KMS-11 (cell line): Measurements from ENCODE around the gene DMTF1.

Experiments
- H2AFZ ChIP-seq: fragments of 200-600 bp; sonication (generic); 2 replicates; pipeline ENCODE4 v1.6.1; 2016; ENCODE audit warnings: antibody characterized with exemption, mixed run types, low read depth
- H3K27ac ChIP-seq: fragments of 200-600 bp; sonication (generic); 2 replicates; pipeline ENCODE4 v1.6.1; 2016; ENCODE audit warnings: mild to moderate bottlenecking, mixed run types
- H3K27me3 ChIP-seq: fragments of 200-600 bp; sonication (generic); 2 replicates; pipeline ENCODE4 v1.6.1; 2017; ENCODE audit warnings: mild to moderate bottlenecking, low read depth, mixed run types, moderate library complexity; ENCODE audit not compliant: insufficient read depth
- H3K36me3 ChIP-seq: fragments of 200-600 bp; sonication (generic); 2 replicates; pipeline ENCODE4 v1.6.1; 2017; ENCODE audit warnings: mild to moderate bottlenecking, mixed run types; ENCODE audit not compliant: insufficient read depth
- H3K4me1 ChIP-seq: fragments of 200-600 bp; sonication (generic); 2 replicates; pipeline ENCODE4 v1.6.1; 2016; ENCODE audit warnings: mild to moderate bottlenecking, low read depth, mixed run types; ENCODE audit not compliant: poor library complexity, severe bottlenecking
- H3K4me2 ChIP-seq: fragments of 200-600 bp; sonication (generic); 2 replicates; pipeline ENCODE4 v1.7.0; 2016; ENCODE audit warnings: mild to moderate bottlenecking, mixed run types
- H3K4me3 ChIP-seq: fragments of 200-600 bp; sonication (generic); IDR thresholded peaks from 2 replicates; pipeline ENCODE4 v1.6.1; 2017; ENCODE audit warnings: low read depth, low read length, mixed read lengths; ENCODE audit not compliant: insufficient read depth
- H3K79me2 ChIP-seq: fragments of 200-600 bp; sonication (generic); 2 replicates; pipeline ENCODE4 v1.6.1; 2016; ENCODE audit warnings: low read depth, mixed run types; ENCODE audit not compliant: insufficient read depth
- H3K9ac ChIP-seq: fragments of 200-600 bp; sonication (generic); 2 replicates; pipeline ENCODE4 v1.6.1; 2016; ENCODE audit warnings: mild to moderate bottlenecking, mixed run types
- H4K20me1 ChIP-seq: fragments of 200-600 bp; sonication (generic); 2 replicates; pipeline ENCODE4 v1.6.1; 2016; ENCODE audit warnings: mild to moderate bottlenecking, mixed run types; ENCODE audit not compliant: insufficient read depth
- TF ChIP-seq, protein P1 (sequence below): fragments of 200-600 bp; sonication (generic); conservative IDR thresholded peaks from 2 replicates; pipeline ENCODE4 v1.6.1; 2017; ENCODE audit warnings: low read depth, mild to moderate bottlenecking, antibody characterized with exemption, low read length, moderate library complexity, mixed read lengths

DMTF1 gene

DNA sequence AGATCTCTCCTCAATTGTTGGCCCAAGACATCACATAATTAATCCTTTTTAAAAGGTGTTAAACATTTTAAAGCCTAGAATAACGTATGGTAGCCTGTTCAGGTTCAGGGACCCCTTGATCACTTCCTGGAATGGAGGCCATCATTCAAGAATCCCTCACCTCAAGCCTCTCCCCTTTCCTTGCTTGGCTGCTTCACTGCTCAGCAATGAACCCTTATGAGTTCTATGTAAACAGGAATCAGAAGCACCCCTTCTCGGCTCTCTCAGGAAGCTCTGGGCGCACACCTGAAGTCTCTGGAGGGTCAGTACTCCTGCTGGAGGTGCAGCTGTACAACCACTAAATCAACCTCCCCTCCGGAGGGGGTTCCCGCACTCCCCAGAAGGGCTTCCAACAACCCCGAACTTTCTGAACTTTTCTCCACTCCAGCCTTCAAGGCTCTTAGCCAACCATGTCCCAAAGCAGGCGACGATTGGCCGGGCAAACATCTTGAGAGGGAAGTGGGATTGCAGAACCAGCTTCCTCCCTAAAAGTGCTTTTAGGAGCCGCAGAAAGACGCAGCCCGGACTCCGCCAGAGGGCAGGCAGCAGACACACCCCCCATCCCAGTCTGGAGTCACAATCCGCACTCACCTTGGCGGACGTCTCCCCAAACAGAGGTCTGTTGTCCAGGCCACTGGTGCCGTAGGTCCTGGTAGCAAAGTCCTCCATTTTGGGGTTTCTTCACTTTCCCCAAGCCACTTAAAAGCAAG, 66.7 kb downstream of the DMTF1 start:
- Histone ChIP-seq H2AFZ (peak overlapping the region; percentile 100), H3K4me1 (peaks cover 23% of the 10 kb centered on the region), H3K36me3 (no peaks in the 10 kb centered on the region), H3K27ac (peak overlapping the region; percentile 72), H4K20me1 (no peaks in the 10 kb centered on the region), H3K4me2 (peak overlapping the region; percentile 87), H3K9ac (peak overlapping the region; percentile 89), H3K79me2 (peaks cover 34% of the 10 kb centered on the region; the same call in 1 of the 2 replicates), H3K27me3 (no peaks in the 10 kb centered on the region), H3K4me3 (no peak overlapping the region)
- TF ChIP-seq, protein P1, sequence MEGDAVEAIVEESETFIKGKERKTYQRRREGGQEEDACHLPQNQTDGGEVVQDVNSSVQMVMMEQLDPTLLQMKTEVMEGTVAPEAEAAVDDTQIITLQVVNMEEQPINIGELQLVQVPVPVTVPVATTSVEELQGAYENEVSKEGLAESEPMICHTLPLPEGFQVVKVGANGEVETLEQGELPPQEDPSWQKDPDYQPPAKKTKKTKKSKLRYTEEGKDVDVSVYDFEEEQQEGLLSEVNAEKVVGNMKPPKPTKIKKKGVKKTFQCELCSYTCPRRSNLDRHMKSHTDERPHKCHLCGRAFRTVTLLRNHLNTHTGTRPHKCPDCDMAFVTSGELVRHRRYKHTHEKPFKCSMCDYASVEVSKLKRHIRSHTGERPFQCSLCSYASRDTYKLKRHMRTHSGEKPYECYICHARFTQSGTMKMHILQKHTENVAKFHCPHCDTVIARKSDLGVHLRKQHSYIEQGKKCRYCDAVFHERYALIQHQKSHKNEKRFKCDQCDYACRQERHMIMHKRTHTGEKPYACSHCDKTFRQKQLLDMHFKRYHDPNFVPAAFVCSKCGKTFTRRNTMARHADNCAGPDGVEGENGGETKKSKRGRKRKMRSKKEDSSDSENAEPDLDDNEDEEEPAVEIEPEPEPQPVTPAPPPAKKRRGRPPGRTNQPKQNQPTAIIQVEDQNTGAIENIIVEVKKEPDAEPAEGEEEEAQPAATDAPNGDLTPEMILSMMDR: no peak

DNA sequence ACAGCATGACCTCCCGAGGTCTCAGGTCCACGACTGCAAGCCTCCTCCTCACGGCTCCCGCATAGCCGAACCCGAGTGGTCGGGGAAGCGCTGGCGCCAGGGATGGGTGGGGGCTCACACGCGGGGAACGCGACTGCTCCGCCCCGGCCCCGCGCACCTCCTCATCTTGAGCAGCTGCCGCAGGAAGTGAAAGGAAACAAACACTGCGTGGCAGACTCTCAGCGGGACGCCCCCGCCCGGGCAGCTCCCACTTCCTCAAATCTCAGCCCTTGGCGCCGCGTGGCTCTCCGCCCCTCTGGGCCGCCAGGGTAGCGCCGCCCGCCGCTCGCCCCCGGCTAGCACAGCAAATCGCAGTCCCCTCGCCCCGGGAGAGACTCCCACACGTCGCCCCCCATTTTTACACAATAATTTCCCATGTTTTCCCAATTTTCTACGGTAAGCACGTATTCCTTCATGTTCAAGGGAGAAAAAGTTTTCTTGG, 67.3 kb downstream of the DMTF1 start, which contains the start of gene TMEM243:
Gene TMEM243, minus strand, starts transcription at position 188 of the 481 bp plus-strand sequence. CDS start 229 bp downstream, outside the sequence.
- Histone ChIP-seq H3K79me2 (peaks cover 27% of the 10 kb centered on the region; the same call in 1 of the 2 replicates), H3K4me2 (peak within 1 kb of the TSS; percentile 87), H3K36me3 (no peaks in the 10 kb centered on the region), H3K27ac (peak within 1 kb of the TSS; percentile 72), H2AFZ (peak within 1 kb of the TSS; percentile 100), H4K20me1 (no peaks in the 10 kb centered on the region), H3K9ac (peak within 1 kb of the TSS; percentile 89), H3K4me3 (no peak within 1 kb of the TSS), H3K27me3 (no peaks in the 10 kb centered on the region), H3K4me1 (peaks cover 23% of the 10 kb centered on the region)
- TF ChIP-seq, protein P1: peak; percentile 12; the same call in 1 of the 2 replicates

DNA sequence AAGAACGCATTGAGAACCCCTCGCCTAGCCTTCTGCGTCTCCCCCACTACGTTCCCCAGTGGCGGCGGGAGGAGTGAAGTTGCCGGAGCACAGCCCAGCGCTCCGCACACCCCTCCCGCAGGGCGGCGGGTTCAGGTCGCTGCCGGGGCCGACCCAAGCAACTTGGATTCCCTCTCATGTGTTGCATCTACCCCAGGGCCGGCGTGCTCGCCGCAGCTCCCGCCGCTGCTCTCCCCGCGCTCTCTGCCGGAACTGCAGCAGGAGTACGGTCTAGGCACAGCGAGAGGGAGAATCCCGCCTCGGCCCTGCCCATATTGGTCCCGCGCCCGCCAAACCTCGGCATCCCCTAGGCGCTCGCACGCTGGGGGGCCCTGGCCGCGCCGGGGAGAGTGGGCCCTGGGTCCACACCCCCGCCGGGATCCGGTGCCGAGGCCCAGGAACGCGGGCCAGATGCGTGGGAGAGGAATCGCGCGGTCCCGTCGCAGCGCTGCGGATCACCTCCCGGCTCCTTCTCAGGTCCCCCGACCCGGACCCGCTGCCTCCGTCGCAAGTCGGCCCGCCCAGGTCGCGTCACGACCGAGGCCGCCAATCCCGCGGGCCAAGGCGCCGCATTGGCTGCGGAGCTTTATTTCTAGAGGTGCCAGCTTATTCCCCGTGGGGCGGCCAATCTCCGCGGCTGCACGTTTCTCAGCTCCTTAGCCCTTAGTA, 67.9 kb downstream of the DMTF1 start:
- no peaks in the 10 kb centered on the region for H3K27me3 ChIP-seq
- H4K20me1 ChIP-seq: no peaks in the 10 kb centered on the region
- H3K4me3 ChIP-seq: no peak overlapping the region
- peak overlapping the region; percentile 72 for H3K27ac ChIP-seq
- TF ChIP-seq, protein P1: no peak
- peaks cover 22% of the 10 kb centered on the region; the same call in 1 of the 2 replicates for H3K79me2 ChIP-seq
- peak overlapping the region; percentile 100 for H2AFZ ChIP-seq
- peak overlapping the region; percentile 87 for H3K4me2 ChIP-seq
- peak overlapping the region; percentile 89 for H3K9ac ChIP-seq
- H3K4me1 ChIP-seq: peaks cover 23% of the 10 kb centered on the region
- H3K36me3 ChIP-seq: no peaks in the 10 kb centered on the region

DNA sequence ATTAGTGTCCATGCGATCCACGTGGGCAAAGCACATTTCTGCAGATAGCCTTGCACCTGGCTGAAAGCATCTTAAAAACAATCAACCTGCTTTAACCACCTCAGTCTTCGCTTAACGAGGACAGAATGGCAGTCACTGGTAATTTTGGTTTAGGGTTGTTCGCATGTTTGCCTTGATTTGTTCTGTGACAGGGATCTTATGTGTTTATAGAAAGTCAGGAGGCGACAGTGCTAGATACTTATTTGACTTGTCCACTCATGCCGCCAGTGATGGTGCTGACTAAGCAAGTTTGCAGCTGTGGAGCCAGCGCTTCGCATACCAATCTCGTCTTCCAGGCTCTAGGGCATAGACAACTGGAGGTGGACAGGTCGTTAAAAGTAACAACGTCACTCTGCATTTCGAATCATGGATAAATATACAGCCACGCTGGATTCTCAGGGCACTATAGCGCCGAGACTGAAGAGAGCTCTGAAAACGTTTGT, 68.5 kb downstream of the DMTF1 start:
- Histone ChIP-seq H3K79me2 (peaks cover 22% of the 10 kb centered on the region; the same call in 1 of the 2 replicates), H4K20me1 (no peaks in the 10 kb centered on the region), H3K27ac (peak overlapping the region; percentile 72; the same call in 1 of the 2 replicates), H3K36me3 (no peaks in the 10 kb centered on the region), H2AFZ (peak overlapping the region; percentile 100), H3K27me3 (no peaks in the 10 kb centered on the region), H3K4me2 (peak overlapping the region; percentile 87), H3K4me1 (peaks cover 23% of the 10 kb centered on the region), H3K4me3 (no peak overlapping the region), H3K9ac (peak overlapping the region; percentile 89; the same call in 1 of the 2 replicates)
- TF ChIP-seq, protein P1: no peak
